ENCODE data around the gene ELMOD3. TPM values are rescaled to one million over a fixed set of nuclear protein-coding genes. Genes with fewer than 3 reads are reported as not detected.

The ELMOD3 gene
- total and polyA plus RNA-seq, 9 of the 15 experiments (the other 6 are each of a cell fraction or from before 2014, with no cell fraction given), result 2.7 to 18.7 (median 11.6) TPM

DNA sequence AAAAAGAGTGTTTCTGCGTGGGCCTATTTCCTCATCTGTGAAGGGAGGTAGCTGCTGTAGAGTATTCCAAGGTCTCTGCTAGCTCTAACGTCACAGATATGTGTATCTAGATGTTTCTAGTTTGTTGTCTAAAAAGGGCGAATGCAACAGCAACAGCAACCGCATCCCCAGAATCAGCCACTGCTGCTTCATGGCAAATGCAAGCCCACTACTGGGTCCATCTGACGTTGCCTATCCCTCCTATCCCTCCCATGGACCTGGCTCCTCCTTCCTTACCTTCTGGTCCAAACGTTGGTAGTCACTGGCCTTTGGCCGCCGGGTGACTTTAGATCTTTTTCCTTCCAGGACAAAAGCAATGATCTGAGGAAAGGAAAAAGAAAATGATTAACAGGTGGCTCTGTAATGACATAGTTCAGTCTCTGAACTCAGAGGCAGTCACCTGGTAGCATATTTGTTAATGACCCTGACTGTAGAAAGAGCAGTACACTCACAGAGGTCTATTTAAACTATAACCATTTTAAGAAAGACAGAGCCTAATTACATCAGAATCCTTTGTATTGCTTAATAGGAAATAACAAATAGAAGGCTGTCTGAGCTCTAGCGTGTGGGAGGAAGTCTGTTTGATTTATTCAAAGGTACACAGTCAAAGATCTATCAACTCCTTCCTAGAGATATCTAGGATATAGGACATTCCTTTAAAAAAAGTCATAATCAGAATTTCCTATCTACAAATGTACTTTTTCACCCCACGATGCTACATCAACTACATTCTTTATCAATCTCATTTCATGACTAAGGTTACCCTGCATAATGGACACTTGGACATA, 29.7 kb upstream of the ELMOD3 start (continued):
- TF ChIP-seq, protein P1, sequence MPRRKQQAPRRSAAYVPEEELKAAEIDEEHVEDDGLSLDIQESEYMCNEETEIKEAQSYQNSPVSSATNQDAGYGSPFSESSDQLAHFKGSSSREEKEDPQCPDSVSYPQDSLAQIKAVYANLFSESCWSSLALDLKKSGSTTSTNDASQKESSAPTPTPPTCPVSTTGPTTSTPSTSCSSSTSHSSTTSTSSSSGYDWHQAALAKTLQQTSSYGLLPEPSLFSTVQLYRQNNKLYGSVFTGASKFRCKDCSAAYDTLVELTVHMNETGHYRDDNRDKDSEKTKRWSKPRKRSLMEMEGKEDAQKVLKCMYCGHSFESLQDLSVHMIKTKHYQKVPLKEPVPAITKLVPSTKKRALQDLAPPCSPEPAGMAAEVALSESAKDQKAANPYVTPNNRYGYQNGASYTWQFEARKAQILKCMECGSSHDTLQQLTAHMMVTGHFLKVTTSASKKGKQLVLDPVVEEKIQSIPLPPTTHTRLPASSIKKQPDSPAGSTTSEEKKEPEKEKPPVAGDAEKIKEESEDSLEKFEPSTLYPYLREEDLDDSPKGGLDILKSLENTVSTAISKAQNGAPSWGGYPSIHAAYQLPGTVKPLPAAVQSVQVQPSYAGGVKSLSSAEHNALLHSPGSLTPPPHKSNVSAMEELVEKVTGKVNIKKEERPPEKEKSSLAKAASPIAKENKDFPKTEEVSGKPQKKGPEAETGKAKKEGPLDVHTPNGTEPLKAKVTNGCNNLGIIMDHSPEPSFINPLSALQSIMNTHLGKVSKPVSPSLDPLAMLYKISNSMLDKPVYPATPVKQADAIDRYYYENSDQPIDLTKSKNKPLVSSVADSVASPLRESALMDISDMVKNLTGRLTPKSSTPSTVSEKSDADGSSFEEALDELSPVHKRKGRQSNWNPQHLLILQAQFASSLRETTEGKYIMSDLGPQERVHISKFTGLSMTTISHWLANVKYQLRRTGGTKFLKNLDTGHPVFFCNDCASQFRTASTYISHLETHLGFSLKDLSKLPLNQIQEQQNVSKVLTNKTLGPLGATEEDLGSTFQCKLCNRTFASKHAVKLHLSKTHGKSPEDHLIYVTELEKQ (CRISPR knock-in tag; IDR thresholded peaks at IDR 0.05), result no peak
- no peak for TF ChIP-seq PRPF4 (IDR thresholded peaks at IDR 0.05; ENCODE audit: insufficient read depth, low read depth, low read length, poor library complexity, severe bottlenecking)
- TF ChIP-seq CEBPG (CRISPR knock-in tag; IDR thresholded peaks at IDR 0.05), result no peak
- TF ChIP-seq CEBPG (tag; conservative IDR thresholded peaks at IDR 0.05 in 1 of 2, IDR thresholded peaks at IDR 0.05 in 1 of 2), result peak; percentile 75 to 76
- TF ChIP-seq HEY1 (CRISPR knock-in tag; IDR thresholded peaks at IDR 0.05; ENCODE audit: borderline replicate concordance), result no peak
- no peak for TF ChIP-seq ELF1 (tag; IDR thresholded peaks at IDR 0.05)
- no peak for TF ChIP-seq RBBP5 (IDR thresholded peaks at IDR 0.05; ENCODE audit: borderline replicate concordance, insufficient read depth, low read length, poor library complexity, severe bottlenecking)
- TF ChIP-seq MCM3 (IDR thresholded peaks at IDR 0.05), result no peak
- TF ChIP-seq PTTG1 (tag; IDR thresholded peaks at IDR 0.05; ENCODE audit: low read depth), result no peak
- TF ChIP-seq, protein P2, sequence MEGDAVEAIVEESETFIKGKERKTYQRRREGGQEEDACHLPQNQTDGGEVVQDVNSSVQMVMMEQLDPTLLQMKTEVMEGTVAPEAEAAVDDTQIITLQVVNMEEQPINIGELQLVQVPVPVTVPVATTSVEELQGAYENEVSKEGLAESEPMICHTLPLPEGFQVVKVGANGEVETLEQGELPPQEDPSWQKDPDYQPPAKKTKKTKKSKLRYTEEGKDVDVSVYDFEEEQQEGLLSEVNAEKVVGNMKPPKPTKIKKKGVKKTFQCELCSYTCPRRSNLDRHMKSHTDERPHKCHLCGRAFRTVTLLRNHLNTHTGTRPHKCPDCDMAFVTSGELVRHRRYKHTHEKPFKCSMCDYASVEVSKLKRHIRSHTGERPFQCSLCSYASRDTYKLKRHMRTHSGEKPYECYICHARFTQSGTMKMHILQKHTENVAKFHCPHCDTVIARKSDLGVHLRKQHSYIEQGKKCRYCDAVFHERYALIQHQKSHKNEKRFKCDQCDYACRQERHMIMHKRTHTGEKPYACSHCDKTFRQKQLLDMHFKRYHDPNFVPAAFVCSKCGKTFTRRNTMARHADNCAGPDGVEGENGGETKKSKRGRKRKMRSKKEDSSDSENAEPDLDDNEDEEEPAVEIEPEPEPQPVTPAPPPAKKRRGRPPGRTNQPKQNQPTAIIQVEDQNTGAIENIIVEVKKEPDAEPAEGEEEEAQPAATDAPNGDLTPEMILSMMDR (IDR thresholded peaks at IDR 0.05 in 2 of 3, conservative IDR thresholded peaks at IDR 0.05 in 1 of 3; ENCODE audit: insufficient read depth in 2 of 3, low read depth in 1 of 3, low read length in 3 of 3), result no peak
- peak; percentile 57 for TF ChIP-seq CEBPB (tag; IDR thresholded peaks at IDR 0.05)
- no peak for TF ChIP-seq RFX7 (CRISPR knock-in tag; IDR thresholded peaks at IDR 0.05)

All from K562 (cell line).